Measurements from ENCODE around the gene SHISA6. TPM values are rescaled to one million over a fixed set of nuclear protein-coding genes. Genes with fewer than 3 reads are reported as not detected.

SHISA6 gene
- total and polyA plus RNA-seq, 11 donors, result 0.16 to 1.0 (median 0.29) TPM

GRCh38 chr17:11221721-11222120 is 19.3 kb upstream of the SHISA6 start:
- Histone ChIP-seq H3K27me3 (peaks cover 0 to 6% (median 0%) of the 10 kb centered on the region in 9 donors), H3K27ac (no peak overlapping the region), H3K36me3 (no peaks in the 10 kb centered on the region), H3K9me3 (no peaks in the 10 kb centered on the region), H3K4me1 (no peaks in the 10 kb centered on the region), H3K4me3 (no peak overlapping the region)
- TF ChIP-seq POLR2A (IDR thresholded peaks at IDR 0.05), result no peak
- no peak for TF ChIP-seq CTCF (IDR thresholded peaks at IDR 0.05)
- intact Hi-C loops (cut with DNase I), result no loop called here
- WGBS, 4 donors, result 25 to 38% (median 32%) methylated on average over 5 of the region's 5 CpGs
- no peak for DNase-seq
- no peak for ATAC-seq

GRCh38 chr17:11238705-11239104 is 2.3 kb upstream of the SHISA6 start:
- intact Hi-C loops (cut with DNase I), result no loop called here
- H3K27ac ChIP-seq, result no peak overlapping the region
- ATAC-seq (no peak), DNase-seq (no peak)
- H3K4me1 ChIP-seq, result peaks cover 0 to 14% (median 0%) of the 10 kb centered on the region in 12 donors
- peaks cover 0 to under 1% (median 0%) of the 10 kb centered on the region in 12 donors for H3K9me3 ChIP-seq
- 20 to 27% (median 24%) methylated on average over 4 of the region's 4 CpGs for WGBS, 4 donors
- H3K36me3 ChIP-seq, result no peaks in the 10 kb centered on the region
- no peak for TF ChIP-seq CTCF (IDR thresholded peaks at IDR 0.05)
- no peak for TF ChIP-seq POLR2A (IDR thresholded peaks at IDR 0.05)
- H3K4me3 ChIP-seq, result no peak overlapping the region
- H3K27me3 ChIP-seq, result peaks cover 8 to 69% (median 39%) of the 10 kb centered on the region in 9 donors

GRCh38 chr17:11239379-11239970 is 1.5 kb upstream of the SHISA6 start:
- H3K4me3 ChIP-seq, result peak overlapping the region in 4 of 12 donors; percentile 41 to 55 (median 50)

More at GRCh38 chr17:11239379-11239970, 1.5 kb upstream of the SHISA6 start:
- intact Hi-C loops (cut with DNase I), result no loop called here
- no peaks in the 10 kb centered on the region for H3K36me3 ChIP-seq
- no peak overlapping the region for H3K27ac ChIP-seq
- H3K9me3 ChIP-seq, result no peaks in the 10 kb centered on the region
- 17 to 23% (median 21%) methylated on average over 16 of the region's 16 CpGs for WGBS, 4 donors
- peaks cover 8 to 75% (median 39%) of the 10 kb centered on the region in 9 donors for H3K27me3 ChIP-seq
- TF ChIP-seq POLR2A (IDR thresholded peaks at IDR 0.05), result no peak
- no peak for TF ChIP-seq CTCF (IDR thresholded peaks at IDR 0.05)
- ATAC-seq (no peak), DNase-seq (no peak)
- H3K4me1 ChIP-seq, result peaks cover 0 to 14% (median 0%) of the 10 kb centered on the region in 12 donors

Data from heart left ventricle (tissue), 16 donors.